ENCODE measurements around the gene CD4. TPM values are rescaled to one million over a fixed set of nuclear protein-coding genes. Genes with fewer than 3 reads are reported as not detected.

CD4 gene
- total and polyA plus RNA-seq, 10 of the 15 experiments (the other 5 are each of a cell fraction or from before 2014, with no cell fraction given), result 0.24 to 1.6 (median 0.69) TPM

DNA sequence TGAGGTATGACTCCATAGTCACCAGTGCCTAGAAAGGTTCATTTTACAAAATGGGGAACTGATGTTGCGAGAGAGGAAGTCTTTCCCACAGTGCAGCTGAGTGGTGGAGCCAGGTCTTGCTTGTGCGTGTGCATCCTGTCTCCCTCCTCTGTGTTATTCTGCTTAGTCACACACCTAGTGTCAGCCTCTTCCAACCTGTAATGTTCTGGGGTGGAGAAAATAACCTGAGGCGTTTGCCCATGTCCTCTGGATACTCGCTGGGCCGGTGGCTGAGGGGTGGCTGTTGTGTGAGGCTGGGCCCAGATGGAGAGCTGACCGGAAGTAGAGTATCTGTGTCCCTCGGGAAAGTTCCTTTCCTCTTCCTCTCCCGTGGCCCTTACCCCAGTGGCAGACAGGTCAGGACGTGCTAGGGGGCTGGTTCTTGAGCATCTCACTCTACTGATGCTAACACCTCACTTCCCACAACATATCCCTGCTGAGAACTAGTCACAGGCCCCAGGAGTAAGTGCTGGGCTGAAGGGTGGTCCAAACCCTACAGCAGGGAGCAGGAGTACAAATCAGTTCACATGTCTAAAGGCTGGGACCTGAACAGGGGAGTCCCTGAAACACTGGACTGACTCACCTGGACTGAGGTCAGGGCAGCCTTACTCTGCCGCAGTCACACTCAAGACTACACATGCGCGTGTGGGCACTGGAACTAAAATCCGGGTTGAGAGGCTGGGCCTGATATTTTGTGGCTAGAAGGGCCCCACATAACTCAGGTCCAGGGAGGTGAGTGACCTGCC, 43.4 kb upstream of the CD4 start (continued):
- TF ChIP-seq CHD2 (IDR thresholded peaks at IDR 0.05; ENCODE audit: borderline replicate concordance, low read depth, low read length) (no peak), SPI1 (IDR thresholded peaks at IDR 0.05; ENCODE audit: borderline replicate concordance, insufficient read depth, low read depth, low read length) (peak; percentile 95), MYB (IDR thresholded peaks at IDR 0.05; ENCODE audit: borderline replicate concordance, low read depth, low read length) (no peak), KAT2A (conservative IDR thresholded peaks at IDR 0.05; ENCODE audit: control insufficient read depth, low read depth, low read length) (no peak), HDAC6 (IDR thresholded peaks at IDR 0.05; ENCODE audit: unreplicated experiment) (no peak), POU2F2 (IDR thresholded peaks at IDR 0.05; ENCODE audit: borderline replicate concordance, low read depth, low read length) (no peak), CBX3 (IDR thresholded peaks at IDR 0.05; ENCODE audit: borderline replicate concordance, low read depth) (no peak), GABPA (IDR thresholded peaks at IDR 0.05; ENCODE audit: low read depth) (peak; percentile 67), ZNF207 (IDR thresholded peaks at IDR 0.05; ENCODE audit: borderline replicate concordance) (no peak), CREB1 (IDR thresholded peaks at IDR 0.05; ENCODE audit: low read depth) (0 out of 2 replicates have a peak, but pooled peaks have one; percentile 11), YY1 (IDR thresholded peaks at IDR 0.05; ENCODE audit: low read depth, low read length) (0 out of 2 replicates have a peak, but pooled peaks have one; percentile 51), BHLHE40 (IDR thresholded peaks at IDR 0.05; ENCODE audit: borderline replicate concordance in 1 of 2, low read depth in 2 of 2, low read length in 1 of 2) (no peak), CHD4 (IDR thresholded peaks at IDR 0.05) (no peak), PAX5 (IDR thresholded peaks at IDR 0.05; ENCODE audit: borderline replicate concordance, low read depth, low read length) (no peak), MTA3 (IDR thresholded peaks at IDR 0.05; ENCODE audit: borderline replicate concordance, low read length) (peak; percentile 23; the same call in 1 of the 2 replicates), CREM (IDR thresholded peaks at IDR 0.05; ENCODE audit: low read depth) (no peak), ZBED1 (IDR thresholded peaks at IDR 0.05; ENCODE audit: borderline replicate concordance) (peak; percentile 33; the same call in 1 of the 2 replicates)
- TF ChIP-seq, protein P1, sequence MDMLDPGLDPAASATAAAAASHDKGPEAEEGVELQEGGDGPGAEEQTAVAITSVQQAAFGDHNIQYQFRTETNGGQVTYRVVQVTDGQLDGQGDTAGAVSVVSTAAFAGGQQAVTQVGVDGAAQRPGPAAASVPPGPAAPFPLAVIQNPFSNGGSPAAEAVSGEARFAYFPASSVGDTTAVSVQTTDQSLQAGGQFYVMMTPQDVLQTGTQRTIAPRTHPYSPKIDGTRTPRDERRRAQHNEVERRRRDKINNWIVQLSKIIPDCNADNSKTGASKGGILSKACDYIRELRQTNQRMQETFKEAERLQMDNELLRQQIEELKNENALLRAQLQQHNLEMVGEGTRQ (IDR thresholded peaks at IDR 0.05; ENCODE audit: borderline replicate concordance, low read depth, low read length), result no peak
- TF ChIP-seq, protein P2, sequence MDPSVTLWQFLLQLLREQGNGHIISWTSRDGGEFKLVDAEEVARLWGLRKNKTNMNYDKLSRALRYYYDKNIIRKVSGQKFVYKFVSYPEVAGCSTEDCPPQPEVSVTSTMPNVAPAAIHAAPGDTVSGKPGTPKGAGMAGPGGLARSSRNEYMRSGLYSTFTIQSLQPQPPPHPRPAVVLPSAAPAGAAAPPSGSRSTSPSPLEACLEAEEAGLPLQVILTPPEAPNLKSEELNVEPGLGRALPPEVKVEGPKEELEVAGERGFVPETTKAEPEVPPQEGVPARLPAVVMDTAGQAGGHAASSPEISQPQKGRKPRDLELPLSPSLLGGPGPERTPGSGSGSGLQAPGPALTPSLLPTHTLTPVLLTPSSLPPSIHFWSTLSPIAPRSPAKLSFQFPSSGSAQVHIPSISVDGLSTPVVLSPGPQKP (IDR thresholded peaks at IDR 0.05; ENCODE audit: low read depth, low read length), result no peak
- TF ChIP-seq, protein P3, sequence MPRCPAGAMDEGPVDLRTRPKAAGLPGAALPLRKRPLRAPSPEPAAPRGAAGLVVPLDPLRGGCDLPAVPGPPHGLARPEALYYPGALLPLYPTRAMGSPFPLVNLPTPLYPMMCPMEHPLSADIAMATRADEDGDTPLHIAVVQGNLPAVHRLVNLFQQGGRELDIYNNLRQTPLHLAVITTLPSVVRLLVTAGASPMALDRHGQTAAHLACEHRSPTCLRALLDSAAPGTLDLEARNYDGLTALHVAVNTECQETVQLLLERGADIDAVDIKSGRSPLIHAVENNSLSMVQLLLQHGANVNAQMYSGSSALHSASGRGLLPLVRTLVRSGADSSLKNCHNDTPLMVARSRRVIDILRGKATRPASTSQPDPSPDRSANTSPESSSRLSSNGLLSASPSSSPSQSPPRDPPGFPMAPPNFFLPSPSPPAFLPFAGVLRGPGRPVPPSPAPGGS (IDR thresholded peaks at IDR 0.05; ENCODE audit: borderline replicate concordance, insufficient read depth, low read depth, low read length, poor library complexity, severe bottlenecking), result no peak
- TF ChIP-seq, protein P4, sequence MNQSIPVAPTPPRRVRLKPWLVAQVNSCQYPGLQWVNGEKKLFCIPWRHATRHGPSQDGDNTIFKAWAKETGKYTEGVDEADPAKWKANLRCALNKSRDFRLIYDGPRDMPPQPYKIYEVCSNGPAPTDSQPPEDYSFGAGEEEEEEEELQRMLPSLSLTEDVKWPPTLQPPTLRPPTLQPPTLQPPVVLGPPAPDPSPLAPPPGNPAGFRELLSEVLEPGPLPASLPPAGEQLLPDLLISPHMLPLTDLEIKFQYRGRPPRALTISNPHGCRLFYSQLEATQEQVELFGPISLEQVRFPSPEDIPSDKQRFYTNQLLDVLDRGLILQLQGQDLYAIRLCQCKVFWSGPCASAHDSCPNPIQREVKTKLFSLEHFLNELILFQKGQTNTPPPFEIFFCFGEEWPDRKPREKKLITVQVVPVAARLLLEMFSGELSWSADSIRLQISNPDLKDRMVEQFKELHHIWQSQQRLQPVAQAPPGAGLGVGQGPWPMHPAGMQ (IDR thresholded peaks at IDR 0.05; ENCODE audit: borderline replicate concordance), result no peak
- TF ChIP-seq, protein P5, sequence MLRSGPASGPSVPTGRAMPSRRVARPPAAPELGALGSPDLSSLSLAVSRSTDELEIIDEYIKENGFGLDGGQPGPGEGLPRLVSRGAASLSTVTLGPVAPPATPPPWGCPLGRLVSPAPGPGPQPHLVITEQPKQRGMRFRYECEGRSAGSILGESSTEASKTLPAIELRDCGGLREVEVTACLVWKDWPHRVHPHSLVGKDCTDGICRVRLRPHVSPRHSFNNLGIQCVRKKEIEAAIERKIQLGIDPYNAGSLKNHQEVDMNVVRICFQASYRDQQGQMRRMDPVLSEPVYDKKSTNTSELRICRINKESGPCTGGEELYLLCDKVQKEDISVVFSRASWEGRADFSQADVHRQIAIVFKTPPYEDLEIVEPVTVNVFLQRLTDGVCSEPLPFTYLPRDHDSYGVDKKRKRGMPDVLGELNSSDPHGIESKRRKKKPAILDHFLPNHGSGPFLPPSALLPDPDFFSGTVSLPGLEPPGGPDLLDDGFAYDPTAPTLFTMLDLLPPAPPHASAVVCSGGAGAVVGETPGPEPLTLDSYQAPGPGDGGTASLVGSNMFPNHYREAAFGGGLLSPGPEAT (IDR thresholded peaks at IDR 0.05; ENCODE audit: low read depth), result no peak

Data from GM12878 (cell line).